GM13977 (cell line): Measurements from ENCODE around the gene SMC1A.
"Not testable (repeated sequence)": the region's sequence is repeated elsewhere in the genome, so short reads cannot be mapped to it uniquely, and the experiment has no call there.

ENCODE experiments used
- DNase-seq: peaks from one replicate; pipeline ENCODE4 v3.0.0; 2012; ENCODE audit warnings: low spot score
- in situ Hi-C: fragments of 300-500 bp; cut with MboI; formaldehyde crosslinking; loops from one replicate; pipeline ENCODE4 v1.12.0; 2022; ENCODE audit warnings: low sequenced_read_pairs, low pct_unique_long_range_greater_than_20kb, mixed read lengths, inconsistent platforms; ENCODE audit not compliant: unreplicated experiment
- TF ChIP-seq, protein P1 (sequence below): IDR thresholded peaks from 2 replicates; pipeline ENCODE4 v1.5.1; 2012; ENCODE audit warnings: mild to moderate bottlenecking, control low read depth; ENCODE audit not compliant: insufficient read depth; ENCODE audit errors: extremely low read depth, missing control alignments

SMC1A gene

DNA sequence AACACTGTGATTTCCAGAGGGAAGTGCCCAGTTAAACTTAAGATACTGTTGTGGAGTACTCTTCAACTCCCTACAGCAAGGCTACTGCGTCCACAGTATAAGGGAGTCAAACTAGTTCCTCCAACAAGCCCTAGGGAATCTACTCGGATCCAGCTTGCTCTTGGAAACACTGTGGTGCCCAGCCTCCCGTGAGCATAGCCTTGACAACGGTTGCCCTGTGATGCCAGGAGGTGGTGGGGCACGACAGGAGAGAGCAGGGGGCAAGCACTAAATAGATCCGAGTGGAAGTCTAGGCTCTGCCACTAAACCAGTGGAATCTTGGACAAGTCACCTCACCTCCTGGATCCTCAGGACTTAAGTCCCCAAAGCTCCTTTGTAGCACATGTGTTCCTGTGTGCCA, 45.6 kb downstream of the SMC1A start:
- DNase-seq: no peak
- in situ Hi-C loops: no loop called here
- TF ChIP-seq, protein P1, sequence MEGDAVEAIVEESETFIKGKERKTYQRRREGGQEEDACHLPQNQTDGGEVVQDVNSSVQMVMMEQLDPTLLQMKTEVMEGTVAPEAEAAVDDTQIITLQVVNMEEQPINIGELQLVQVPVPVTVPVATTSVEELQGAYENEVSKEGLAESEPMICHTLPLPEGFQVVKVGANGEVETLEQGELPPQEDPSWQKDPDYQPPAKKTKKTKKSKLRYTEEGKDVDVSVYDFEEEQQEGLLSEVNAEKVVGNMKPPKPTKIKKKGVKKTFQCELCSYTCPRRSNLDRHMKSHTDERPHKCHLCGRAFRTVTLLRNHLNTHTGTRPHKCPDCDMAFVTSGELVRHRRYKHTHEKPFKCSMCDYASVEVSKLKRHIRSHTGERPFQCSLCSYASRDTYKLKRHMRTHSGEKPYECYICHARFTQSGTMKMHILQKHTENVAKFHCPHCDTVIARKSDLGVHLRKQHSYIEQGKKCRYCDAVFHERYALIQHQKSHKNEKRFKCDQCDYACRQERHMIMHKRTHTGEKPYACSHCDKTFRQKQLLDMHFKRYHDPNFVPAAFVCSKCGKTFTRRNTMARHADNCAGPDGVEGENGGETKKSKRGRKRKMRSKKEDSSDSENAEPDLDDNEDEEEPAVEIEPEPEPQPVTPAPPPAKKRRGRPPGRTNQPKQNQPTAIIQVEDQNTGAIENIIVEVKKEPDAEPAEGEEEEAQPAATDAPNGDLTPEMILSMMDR: no peak

DNA sequence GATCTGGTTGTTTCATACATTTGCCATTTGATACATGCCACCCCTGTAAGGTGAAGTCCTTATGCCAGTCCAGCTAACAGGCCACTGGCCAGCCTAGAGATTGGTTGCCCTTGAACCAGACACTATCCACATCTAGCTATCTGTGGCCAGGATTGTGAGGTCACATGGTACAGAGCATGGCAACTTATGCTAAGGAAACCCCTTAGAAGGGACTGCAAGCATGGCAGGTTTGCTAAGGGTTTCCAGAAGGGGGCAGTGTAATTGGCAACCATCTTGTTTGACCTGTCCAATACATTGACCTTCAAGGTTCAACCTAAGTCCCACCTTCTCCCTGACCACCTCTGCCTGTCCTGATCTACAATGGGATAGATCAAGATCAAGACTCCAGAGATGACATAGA, 47.5 kb downstream of the SMC1A start:
- in situ Hi-C loops: no loop called here
- DNase-seq: no peak
- TF ChIP-seq, protein P1: no peak

DNA sequence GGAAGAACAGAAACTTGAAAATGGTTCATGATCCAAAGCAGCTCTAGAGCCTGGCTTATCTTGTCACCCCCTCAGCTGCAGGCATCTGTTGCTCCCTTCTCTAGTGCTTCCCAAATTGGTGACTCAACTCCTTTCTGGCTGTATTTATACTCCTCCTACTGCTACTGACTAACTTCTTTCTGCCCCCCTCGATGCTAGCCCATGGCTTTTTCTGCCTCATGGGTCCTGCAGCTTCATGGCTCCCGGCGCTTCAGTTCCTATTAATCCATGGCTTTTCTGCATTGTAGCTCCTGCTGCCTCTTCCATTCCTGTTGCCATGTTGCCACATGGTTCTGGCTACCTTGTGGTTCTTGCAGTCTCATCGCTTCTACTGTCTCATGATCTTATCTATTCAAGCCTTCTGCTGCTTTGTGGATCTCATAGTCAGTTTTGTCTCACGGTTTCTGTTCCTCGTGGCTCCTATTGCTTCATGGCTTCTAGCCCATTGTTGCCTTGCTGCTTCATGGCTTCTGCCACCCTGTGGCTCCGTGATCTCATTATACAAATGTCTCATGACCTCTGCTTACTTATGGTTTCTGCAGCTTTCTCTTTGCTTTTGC, 48.1 kb downstream of the SMC1A start:
- in situ Hi-C loops: no loop called here
- no peak for DNase-seq
- TF ChIP-seq, protein P1: no peak

DNA sequence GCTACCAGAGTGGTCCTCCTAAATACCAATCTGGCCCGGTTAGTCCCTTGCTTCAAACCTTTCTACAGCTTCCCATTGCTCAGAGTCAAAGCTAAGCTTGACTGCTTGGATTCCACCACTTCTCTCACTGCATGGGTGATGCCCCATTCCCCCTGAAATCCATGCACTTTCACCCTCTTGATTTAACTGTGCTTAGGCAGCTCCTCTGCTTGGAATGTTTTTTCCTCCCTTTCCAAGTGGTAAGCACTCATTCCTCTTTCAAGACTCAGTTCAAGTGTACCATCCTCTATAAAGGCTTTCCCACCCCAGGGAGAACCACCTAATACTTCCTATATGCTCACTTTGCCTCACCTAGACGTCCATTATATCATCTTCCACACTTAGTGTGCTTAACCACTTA, 49.1 kb downstream of the SMC1A start:
- in situ Hi-C loops: no loop called here

DNA sequence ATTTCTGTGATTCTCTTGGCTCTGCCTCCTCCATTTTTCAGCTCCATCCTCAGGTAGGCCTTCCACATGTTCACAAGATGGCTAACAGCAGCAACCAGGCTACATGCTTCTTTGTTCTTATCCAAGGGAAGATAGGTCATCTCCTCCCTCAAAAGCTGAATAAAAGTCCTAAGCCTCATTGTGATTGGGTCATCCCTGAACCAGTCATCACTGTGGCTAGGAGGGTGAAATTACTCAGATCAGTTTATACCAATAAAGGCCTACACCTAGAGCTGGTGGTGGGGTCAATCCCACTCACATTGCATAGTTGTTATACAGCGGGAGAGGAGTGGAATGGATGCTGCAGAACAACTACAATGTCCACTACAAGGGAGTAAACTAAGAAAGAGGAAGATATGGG, 56.0 kb downstream of the SMC1A start:
- in situ Hi-C loops, DNase-seq: not testable (repeated sequence)

More for the DNA sequence above, 49.1 kb downstream of the SMC1A start:
- TF ChIP-seq, protein P1: no peak
- DNase-seq: no peak

DNA sequence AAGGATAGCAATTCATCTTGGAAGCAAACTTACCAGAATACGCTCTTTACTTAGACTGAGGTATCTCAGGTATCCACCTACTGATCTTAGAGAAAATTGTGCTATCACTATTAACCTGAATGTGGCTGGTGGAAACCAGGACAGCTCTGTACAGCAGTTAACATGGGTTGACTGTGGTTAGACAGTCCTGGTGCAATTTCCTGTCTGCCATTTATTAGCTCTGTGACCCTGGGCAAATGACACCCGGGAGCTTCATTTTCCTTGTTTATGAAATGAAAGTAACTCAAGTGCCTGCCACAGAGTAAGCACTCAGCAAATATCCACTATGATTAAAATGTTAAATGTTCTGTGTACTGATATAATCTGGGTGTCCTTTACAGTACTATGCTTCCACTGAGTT, 60.0 kb downstream of the SMC1A start:
- no peak for DNase-seq

DNA sequence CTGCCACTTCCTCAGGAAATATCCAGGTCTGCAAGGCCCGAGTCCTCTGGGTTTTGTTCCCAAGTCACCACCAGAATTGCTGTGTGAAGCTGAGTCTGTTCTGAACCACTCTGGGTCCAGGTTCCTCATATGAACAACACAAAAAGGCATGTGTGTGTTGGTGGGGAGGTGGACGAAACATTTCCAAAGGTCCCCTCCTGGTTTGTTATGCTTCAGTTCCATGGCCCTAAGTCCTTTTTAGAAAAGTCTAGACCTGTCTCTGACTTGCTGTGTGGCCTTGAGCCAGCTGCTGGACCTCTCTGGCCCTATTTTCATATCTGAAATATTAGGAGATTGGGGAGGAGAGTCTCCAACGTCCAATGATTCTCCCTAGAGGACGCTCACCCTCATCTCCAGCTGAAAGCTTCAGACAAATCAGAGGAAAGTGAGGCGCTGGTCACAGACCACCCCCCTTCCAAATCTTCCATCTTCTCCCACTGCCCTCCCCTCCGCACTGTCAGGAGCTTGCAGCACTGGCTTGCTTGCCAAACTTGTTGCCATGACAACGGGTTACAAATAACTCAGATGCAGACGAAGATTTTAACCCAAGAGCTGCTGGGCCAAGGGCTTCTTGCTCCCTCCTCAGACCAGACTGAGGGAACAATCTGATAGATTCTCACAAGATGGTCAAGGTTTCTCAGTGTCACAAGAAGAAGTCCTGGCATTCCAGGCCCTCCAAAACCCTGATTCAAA, 64.5 kb downstream of the SMC1A start:
- TF ChIP-seq, protein P1: no peak
- no peak for DNase-seq
- in situ Hi-C loops: no loop called here

More for the DNA sequence above, 60.0 kb downstream of the SMC1A start:
- in situ Hi-C loops: no loop called here
- TF ChIP-seq, protein P1: no peak
